Mesothelial cell of epicardium (in vitro differentiated cells): ENCODE data around the gene JARID2. TPM values are rescaled to one million over a fixed set of nuclear protein-coding genes. Genes with fewer than 3 reads are reported as not detected.

ENCODE experiments used
- DNase-seq, 2 experiments: peaks; one replicate each; pipeline ENCODE4 v3.0.0; 2021; ENCODE audit warnings: low spot score in 2 of 2; ENCODE audit not compliant: unreplicated experiment in 2 of 2
- H3K27ac Mint-ChIP-seq: 2 replicates; pipeline ENCODE4 v1.8.0; 2021; ENCODE audit warnings: mixed read lengths
- H3K27me3 Mint-ChIP-seq: 2 replicates; pipeline ENCODE4 v1.8.0; 2021; ENCODE audit warnings: low read depth, mixed read lengths
- H3K36me3 Mint-ChIP-seq: 2 replicates; pipeline ENCODE4 v1.8.0; 2021; ENCODE audit warnings: mixed read lengths
- H3K4me1 Mint-ChIP-seq: 2 replicates; pipeline ENCODE4 v1.8.0; 2021; ENCODE audit warnings: mixed read lengths
- H3K4me3 Mint-ChIP-seq: 2 replicates; pipeline ENCODE4 v1.8.0; 2021; ENCODE audit warnings: mild to moderate bottlenecking, moderate library complexity, mixed read lengths
- H3K9me3 Mint-ChIP-seq: 2 replicates; pipeline ENCODE4 v1.8.0; 2021; ENCODE audit warnings: mixed read lengths
- total RNA-seq: library from RNA; stranded (reverse); gene quantifications from 3 replicates; pipeline ENCODE4 v1.2.1, GENCODE V29; 2021
- TF ChIP-seq, protein P1 (sequence below): fragments of 200-600 bp; sonication (generic); IDR thresholded peaks from one replicate; pipeline ENCODE4 v1.5.0; 2021; ENCODE audit warnings: antibody characterized with exemption; ENCODE audit not compliant: unreplicated experiment

Gene JARID2
- total RNA-seq, 1 donor from 2014 or later, result 35.3 TPM

DNA sequence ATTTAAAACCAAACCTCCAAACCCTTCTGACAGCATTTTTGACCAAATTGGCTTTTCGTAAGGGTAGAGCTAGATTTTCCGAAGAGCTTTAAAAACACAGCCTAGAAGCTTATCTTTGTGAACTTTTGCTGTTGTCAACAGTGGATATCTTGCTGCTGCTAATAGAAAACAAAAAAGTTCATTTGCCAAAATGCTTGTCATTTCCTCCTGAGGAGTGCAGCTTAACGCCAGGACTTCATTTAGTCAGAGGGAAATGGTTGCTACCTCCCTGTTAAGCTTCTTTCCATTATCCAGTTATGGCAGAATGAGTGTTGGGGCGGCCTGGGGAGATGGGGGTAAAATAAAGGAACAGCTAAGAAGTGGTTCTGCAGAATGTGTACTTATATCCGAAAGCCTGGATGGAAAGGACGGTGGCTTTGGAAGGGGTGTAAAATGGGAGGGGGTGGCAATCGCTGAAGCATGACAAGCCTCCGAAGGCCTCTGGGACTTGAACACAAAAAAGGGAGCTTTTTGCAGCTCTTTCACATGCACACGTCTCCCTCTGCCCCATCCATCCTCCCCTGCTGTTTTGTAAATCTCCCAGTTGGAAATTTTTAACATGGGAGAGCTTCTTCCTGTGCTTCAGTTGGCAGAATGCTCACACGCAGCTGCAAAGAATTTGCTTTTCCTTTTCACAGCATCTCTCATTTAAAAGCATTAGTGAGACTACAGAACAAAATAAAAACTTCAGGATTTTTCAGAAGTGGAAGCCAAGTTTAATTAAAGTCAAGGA, 22.5 kb downstream of the JARID2 start:
- Mint-ChIP-seq H3K4me1 (peaks cover 53% of the 10 kb centered on the region), H3K27ac (peak overlapping the region; percentile 36), H3K36me3 (peaks cover 2% of the 10 kb centered on the region), H3K9me3 (no peaks in the 10 kb centered on the region), H3K27me3 (no peaks in the 10 kb centered on the region), H3K4me3 (no peak overlapping the region)
- TF ChIP-seq, protein P1, sequence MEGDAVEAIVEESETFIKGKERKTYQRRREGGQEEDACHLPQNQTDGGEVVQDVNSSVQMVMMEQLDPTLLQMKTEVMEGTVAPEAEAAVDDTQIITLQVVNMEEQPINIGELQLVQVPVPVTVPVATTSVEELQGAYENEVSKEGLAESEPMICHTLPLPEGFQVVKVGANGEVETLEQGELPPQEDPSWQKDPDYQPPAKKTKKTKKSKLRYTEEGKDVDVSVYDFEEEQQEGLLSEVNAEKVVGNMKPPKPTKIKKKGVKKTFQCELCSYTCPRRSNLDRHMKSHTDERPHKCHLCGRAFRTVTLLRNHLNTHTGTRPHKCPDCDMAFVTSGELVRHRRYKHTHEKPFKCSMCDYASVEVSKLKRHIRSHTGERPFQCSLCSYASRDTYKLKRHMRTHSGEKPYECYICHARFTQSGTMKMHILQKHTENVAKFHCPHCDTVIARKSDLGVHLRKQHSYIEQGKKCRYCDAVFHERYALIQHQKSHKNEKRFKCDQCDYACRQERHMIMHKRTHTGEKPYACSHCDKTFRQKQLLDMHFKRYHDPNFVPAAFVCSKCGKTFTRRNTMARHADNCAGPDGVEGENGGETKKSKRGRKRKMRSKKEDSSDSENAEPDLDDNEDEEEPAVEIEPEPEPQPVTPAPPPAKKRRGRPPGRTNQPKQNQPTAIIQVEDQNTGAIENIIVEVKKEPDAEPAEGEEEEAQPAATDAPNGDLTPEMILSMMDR, result no peak
- DNase-seq, result no peak

DNA sequence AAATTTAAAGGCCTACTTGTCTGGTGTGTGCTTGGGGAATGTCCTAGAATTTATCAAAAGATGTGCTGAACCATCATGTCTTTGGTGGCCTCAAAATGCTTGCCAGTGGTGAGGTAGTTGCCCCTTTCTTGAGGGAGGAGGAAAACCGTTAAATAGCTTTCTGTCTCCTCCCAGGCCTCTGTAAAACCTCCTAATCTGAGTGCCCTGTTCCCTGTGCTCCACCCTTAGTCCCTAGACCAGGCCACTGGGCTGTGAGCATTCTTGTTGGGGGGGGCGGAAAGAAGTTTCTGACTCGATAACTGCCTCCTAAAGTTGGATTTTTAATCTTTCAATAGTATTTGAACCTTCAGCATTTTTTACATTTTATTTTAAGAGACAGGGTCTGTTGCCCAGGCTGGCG, 23.1 kb downstream of the JARID2 start:
- DNase-seq, result no peak
- Mint-ChIP-seq H3K4me3 (no peak overlapping the region), H3K27me3 (no peaks in the 10 kb centered on the region), H3K9me3 (no peaks in the 10 kb centered on the region), H3K4me1 (peaks cover 50% of the 10 kb centered on the region), H3K27ac (no peak overlapping the region), H3K36me3 (peaks cover 2% of the 10 kb centered on the region)
- TF ChIP-seq, protein P1, result no peak

DNA sequence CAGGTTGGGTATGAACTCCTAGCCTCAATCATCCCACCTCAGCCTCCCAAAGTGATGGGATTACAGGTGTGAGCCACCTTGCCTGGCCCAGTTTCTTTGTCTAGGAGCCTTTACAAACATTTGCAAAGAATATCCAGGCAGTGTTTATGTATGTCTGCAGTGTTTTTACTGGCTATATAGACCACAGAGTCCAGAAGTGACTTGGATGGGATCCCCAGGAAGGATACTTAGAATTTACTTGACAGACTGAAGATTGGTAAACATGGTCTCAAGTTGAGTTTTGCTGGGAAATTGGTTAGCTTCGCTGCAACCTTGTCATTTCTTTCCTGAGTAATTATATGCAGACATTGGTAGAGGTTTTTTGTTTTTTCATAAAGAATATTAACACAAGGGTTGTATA, 23.8 kb downstream of the JARID2 start:
- Mint-ChIP-seq H3K27me3 (no peaks in the 10 kb centered on the region), H3K36me3 (peaks cover 2% of the 10 kb centered on the region), H3K9me3 (no peaks in the 10 kb centered on the region), H3K4me3 (no peak overlapping the region), H3K4me1 (peaks cover 46% of the 10 kb centered on the region), H3K27ac (no peak overlapping the region)
- TF ChIP-seq, protein P1, result no peak
- DNase-seq, result no peak

DNA sequence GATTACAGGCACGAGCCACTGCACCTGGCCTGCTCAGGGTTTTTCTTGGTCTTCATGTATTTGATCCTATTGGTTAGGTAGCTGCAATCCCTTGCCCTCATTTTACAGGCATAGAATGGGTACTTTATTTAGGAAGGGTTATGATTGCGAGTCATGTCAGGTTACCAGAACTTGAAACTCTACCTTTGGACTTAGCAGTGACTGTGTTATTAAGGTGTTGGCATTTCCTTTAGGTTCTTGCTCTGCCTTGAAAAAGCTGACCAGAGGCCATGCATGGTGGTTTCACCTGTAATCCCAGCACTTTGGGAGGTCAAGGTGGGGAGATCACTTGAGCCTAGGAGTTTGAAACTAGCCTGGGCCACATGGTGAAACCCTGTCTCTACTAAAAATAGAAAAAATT, 24.5 kb downstream of the JARID2 start:
- TF ChIP-seq, protein P1, result no peak
- DNase-seq, result no peak
- no peak overlapping the region for H3K27ac Mint-ChIP-seq
- no peaks in the 10 kb centered on the region for H3K9me3 Mint-ChIP-seq
- peaks cover 2% of the 10 kb centered on the region for H3K36me3 Mint-ChIP-seq
- H3K27me3 Mint-ChIP-seq, result no peaks in the 10 kb centered on the region
- peaks cover 44% of the 10 kb centered on the region for H3K4me1 Mint-ChIP-seq
- no peak overlapping the region for H3K4me3 Mint-ChIP-seq

DNA sequence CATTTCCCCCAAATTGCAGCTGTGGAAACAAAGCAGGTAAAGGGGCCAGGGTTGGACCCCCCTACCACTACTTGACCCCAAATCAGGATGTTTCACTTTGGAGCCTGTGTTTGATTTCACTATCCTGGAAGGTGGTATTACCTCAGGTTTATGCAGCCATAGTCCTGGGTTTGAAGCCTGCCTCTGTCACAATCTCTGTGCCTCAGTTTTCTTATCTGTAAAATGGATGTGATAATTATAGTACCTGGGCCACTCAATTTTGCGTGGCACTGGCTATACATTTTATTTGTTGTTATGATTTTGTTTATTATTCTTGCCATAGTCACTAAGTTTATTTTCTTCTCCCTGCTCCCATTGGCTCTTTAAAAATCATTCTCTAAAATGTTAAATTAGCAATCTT, 26.7 kb downstream of the JARID2 start:
- Mint-ChIP-seq H3K4me1 (peaks cover 39% of the 10 kb centered on the region), H3K36me3 (peaks cover 2% of the 10 kb centered on the region), H3K9me3 (no peaks in the 10 kb centered on the region), H3K27me3 (no peaks in the 10 kb centered on the region), H3K4me3 (no peak overlapping the region), H3K27ac (no peak overlapping the region)
- no peak for DNase-seq
- TF ChIP-seq, protein P1, result no peak
